Gastrocnemius medialis (tissue), 4 donors: Measurements from ENCODE around the gene SMPDL3A.

Experiments
- CTCF ChIP-seq, 5 experiments: fragments of 450-650 bp in 3 of 5; fragments of 200-600 bp in 2 of 5; sonication (generic) in 2 of 5; IDR thresholded peaks in 4 of 5; conservative IDR thresholded peaks in 1 of 5; 1 replicate in 4 of 5; 2 replicates in 1 of 5; pipeline ENCODE4 v1.5.1; 2016 to 2019; ENCODE audit warnings: antibody characterized with exemption in 5 of 5, mild to moderate bottlenecking in 3 of 5, moderate library complexity in 3 of 5
- POLR2A ChIP-seq, 2 donors: fragments of 450-650 bp; IDR thresholded peaks; one replicate each; pipeline ENCODE4 v1.6.1; 2017; ENCODE audit warnings: antibody characterized with exemption in 2 of 2, mild to moderate bottlenecking in 2 of 2, moderate library complexity in 2 of 2

DNA sequence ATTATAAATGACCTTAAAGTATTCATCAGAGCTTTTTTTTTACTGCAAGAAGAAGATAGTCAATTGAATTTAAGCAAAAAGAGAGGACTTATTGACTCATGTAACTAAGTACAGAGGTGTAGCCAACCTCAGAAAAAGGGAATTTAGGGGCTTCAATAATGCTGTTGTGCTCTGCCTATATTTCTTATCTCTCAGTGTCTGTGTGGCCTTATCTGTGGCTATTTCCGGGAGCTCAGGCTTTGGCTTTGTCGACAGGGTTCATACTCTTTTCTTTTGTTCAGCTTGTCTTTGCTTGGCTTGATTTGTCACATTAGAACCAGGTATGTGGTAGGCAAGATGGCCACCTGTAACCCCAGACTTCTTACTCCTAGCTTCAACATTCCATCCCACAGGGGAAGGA is 48.1 kb upstream of the SMPDL3A start:
- TF ChIP-seq CTCF (IDR thresholded peaks at IDR 0.05 in 4 of 5, conservative IDR thresholded peaks at IDR 0.05 in 1 of 5) (no peak), POLR2A (IDR thresholded peaks at IDR 0.05) (no peak)
